Kidney (tissue), 14 donors: ENCODE data around the gene ZNF385C. TPM values are rescaled to one million over a fixed set of nuclear protein-coding genes. Genes with fewer than 3 reads are reported as not detected.
A peak's percentile ranks its signal among the peaks of the same experiment; 100 is the strongest.

ENCODE experiments used
- DNase-seq, 5 donors: peaks; one replicate each; pipeline ENCODE4 v3.0.0-alpha.2; 2013 to 2020
- FAIRE-seq: peaks from 2 replicates; lab custom pipeline; 2012; peaks lifted over from hg19 to GRCh38; lab: Jason Lieb, UNC
- H3K27ac ChIP-seq, 2 donors: one replicate each; pipeline ENCODE4 v1.7.0; 2013; ENCODE audit warnings: low read depth in 2 of 2, low read length in 2 of 2, inconsistent platforms in 1 of 2
- H3K27me3 ChIP-seq: one replicate; pipeline ENCODE4 v1.7.1; 2013; ENCODE audit warnings: low read length, inconsistent platforms; ENCODE audit not compliant: control insufficient read depth, insufficient read depth
- H3K36me3 ChIP-seq, 3 donors: one replicate each; pipeline versions ENCODE4 v1.7.0 to v1.7.1; 2013; ENCODE audit warnings: low read length in 3 of 3, control low read depth in 1 of 3, inconsistent platforms in 1 of 3; ENCODE audit not compliant: insufficient read depth in 3 of 3, control insufficient read depth in 2 of 3
- H3K4me1 ChIP-seq, 3 donors: one replicate each; pipeline versions ENCODE4 v1.7.0 to v1.7.1; 2013; ENCODE audit warnings: low read length in 3 of 3, inconsistent platforms in 1 of 3, low read depth in 1 of 3; ENCODE audit not compliant: control insufficient read depth in 2 of 3, insufficient read depth in 2 of 3
- H3K4me3 ChIP-seq, 3 donors: one replicate each; pipeline versions ENCODE4 v1.7.0 to v1.8.1; 2013; ENCODE audit warnings: low read length in 3 of 3, control low read depth in 1 of 3, inconsistent platforms in 1 of 3
- H3K9ac ChIP-seq, 3 donors: one replicate each; pipeline versions ENCODE4 v1.7.0 to v1.7.1; 2013; ENCODE audit warnings: low read length in 3 of 3, control low read depth in 1 of 3, inconsistent platforms in 1 of 3
- H3K9me3 ChIP-seq, 3 donors: one replicate each; pipeline versions ENCODE4 v1.7.0 to v1.7.1; 2013; ENCODE audit warnings: low read length in 3 of 3, control low read depth in 1 of 3, inconsistent platforms in 1 of 3; ENCODE audit not compliant: control insufficient read depth in 2 of 3, insufficient read depth in 1 of 3
- intact Hi-C: fragments of 100-400 bp; cut with DNase I; formaldehyde crosslinking; loops from one replicate; pipeline ENCODE4 v1.11.1; 2022
- polyA plus RNA-seq: library from polyadenylated mRNA; stranded (reverse); fragments of 350-450 nt; fragmentation: Illumina TruSeq; extraction: RNeasy Lipid Tissue Mini Kit (QIAGEN cat#74804); gene quantifications from one replicate; pipeline ENCODE4 v1.2.3, GENCODE V29; 2014; ENCODE audit warnings: low read depth, low replicate concordance; ENCODE audit not compliant: insufficient read depth
- total RNA-seq: library from RNA; stranded (reverse); fragmentation: NEBNext Ultra II Directional; extraction: Animal tissue kit (Norgen Biotek cat#: 25700); gene quantifications from one replicate; pipeline ENCODE4 v1.2.1, GENCODE V29; 2021
- TF ChIP-seq, protein P1 (sequence below): IDR thresholded peaks from 3 replicates; pipeline ENCODE4 v1.5.1; 2012; ENCODE audit warnings: mild to moderate bottlenecking, moderate library complexity, borderline replicate concordance; ENCODE audit not compliant: insufficient read depth; ENCODE audit errors: extremely low read depth
- donor health status: control.
- donor health status: control.
- donor health status: control.
- donor health status: control.
- donor health status: control.
- donor health status: DM: yes; HTN: yes; CAD: no.
- donor health status: Normal renal cell carcinoma (clear cell type).

The ZNF385C gene
- total and polyA plus RNA-seq, 2 donors from 2014 or later = 1.1 to 1.2 TPM

DNA sequence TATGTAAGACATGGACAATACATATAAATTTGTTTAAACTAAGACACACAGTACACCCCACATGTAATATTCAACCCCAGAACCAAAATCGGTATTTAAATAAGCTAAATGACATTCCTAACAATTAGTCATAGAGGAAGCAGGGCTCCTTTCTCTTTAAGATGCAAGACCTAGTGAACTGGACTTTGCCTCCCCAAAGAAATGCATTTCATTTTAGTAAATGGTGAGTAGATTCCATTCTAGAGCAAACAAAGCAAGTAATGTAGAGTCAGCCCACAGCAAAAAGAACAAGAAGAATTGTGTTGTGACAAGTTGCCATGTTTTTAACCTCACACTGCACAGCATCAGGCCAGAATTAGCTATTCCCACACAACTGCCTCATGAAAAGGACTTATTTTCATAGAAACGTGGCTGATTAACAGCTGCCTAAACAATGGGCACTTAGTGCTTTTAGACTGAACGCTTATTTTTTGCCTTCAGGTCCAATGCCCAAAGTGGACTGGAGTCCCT is 95.4 kb downstream of the ZNF385C start:
- TF ChIP-seq, protein P1, sequence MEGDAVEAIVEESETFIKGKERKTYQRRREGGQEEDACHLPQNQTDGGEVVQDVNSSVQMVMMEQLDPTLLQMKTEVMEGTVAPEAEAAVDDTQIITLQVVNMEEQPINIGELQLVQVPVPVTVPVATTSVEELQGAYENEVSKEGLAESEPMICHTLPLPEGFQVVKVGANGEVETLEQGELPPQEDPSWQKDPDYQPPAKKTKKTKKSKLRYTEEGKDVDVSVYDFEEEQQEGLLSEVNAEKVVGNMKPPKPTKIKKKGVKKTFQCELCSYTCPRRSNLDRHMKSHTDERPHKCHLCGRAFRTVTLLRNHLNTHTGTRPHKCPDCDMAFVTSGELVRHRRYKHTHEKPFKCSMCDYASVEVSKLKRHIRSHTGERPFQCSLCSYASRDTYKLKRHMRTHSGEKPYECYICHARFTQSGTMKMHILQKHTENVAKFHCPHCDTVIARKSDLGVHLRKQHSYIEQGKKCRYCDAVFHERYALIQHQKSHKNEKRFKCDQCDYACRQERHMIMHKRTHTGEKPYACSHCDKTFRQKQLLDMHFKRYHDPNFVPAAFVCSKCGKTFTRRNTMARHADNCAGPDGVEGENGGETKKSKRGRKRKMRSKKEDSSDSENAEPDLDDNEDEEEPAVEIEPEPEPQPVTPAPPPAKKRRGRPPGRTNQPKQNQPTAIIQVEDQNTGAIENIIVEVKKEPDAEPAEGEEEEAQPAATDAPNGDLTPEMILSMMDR = no peak
- Histone ChIP-seq H3K4me1 (peaks cover 0 to 25% (median 5%) of the 10 kb centered on the region in 3 donors), H3K36me3 (peaks cover 13 to 26% (median 14%) of the 10 kb centered on the region in 3 donors), H3K27me3 (no peaks in the 10 kb centered on the region), H3K9me3 (no peaks in the 10 kb centered on the region), H3K4me3 (peak overlapping the region in 2 of 3 donors; percentile 11 to 37), H3K9ac (no peak overlapping the region), H3K27ac (peak overlapping the region in 1 of 2 donors; percentile 60)
- no peak for FAIRE-seq
- DNase-seq = no peak
- intact Hi-C loops = no loop called here

DNA sequence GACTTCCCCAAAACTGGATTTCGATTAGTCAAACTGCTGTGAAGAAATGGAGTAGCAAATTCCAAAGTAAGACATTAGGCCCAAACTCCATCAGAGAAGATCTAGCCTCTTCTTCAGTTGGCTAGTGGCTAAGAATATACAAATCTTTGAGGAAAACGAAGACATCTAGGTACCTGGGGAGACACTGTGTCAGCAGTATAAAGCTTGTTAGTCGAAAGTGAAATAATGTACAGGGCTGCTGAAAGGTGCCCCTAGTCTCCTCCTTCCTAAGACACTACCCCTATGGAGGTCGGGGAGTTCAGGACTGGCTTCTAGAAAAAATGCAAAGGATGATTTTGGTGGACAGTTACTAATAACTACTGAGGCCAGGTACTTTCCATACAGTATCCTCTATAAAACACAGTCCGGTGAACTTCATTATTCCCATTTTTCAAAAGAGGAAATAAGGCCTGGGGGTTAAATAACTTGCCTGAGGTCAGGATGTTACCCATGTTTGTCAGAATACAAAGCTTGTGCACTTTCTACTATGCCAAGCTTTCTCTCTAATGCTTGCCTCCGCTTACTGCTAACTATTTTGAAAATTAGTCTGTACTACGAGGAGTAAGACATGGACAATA is 96.0 kb downstream of the ZNF385C start:
- no peaks in the 10 kb centered on the region for H3K9me3 ChIP-seq
- no peak for FAIRE-seq
- TF ChIP-seq, protein P1 = no peak
- H3K27ac ChIP-seq = peak overlapping the region in 1 of 2 donors; percentile 1
- H3K27me3 ChIP-seq = no peaks in the 10 kb centered on the region
- peak overlapping the region in 1 of 3 donors; percentile 11 for H3K4me3 ChIP-seq
- peaks cover 0 to 25% (median 5%) of the 10 kb centered on the region in 3 donors for H3K4me1 ChIP-seq
- peaks cover 13 to 31% (median 17%) of the 10 kb centered on the region in 3 donors for H3K36me3 ChIP-seq
- intact Hi-C loops = no loop called here
- H3K9ac ChIP-seq = no peak overlapping the region
- DNase-seq = no peak

DNA sequence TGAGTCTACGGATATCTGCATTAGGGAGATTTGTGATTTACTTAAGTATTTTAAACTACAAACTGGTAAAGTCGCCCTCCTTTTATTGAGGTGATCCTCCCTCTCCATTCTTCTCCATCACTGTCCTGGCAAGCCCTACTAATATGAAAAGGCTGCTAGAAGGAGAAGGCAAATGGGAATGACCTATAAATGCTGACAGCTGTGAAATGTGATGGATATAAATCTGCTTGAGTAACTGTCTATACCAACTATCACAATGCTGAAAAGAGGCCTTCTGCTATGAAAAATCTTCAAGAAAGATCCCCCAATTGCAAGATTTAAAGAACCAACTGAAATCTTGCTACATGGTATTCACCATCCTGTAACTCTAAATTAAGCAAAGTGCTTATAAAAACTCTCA is 96.5 kb downstream of the ZNF385C start:
- H3K36me3 ChIP-seq = peaks cover 13 to 37% (median 21%) of the 10 kb centered on the region in 3 donors
- H3K4me1 ChIP-seq = peaks cover 0 to 25% (median 5%) of the 10 kb centered on the region in 3 donors
- H3K9ac ChIP-seq = no peak overlapping the region
- no peak overlapping the region for H3K27ac ChIP-seq
- intact Hi-C loops = no loop called here
- no peaks in the 10 kb centered on the region for H3K9me3 ChIP-seq
- FAIRE-seq = no peak
- TF ChIP-seq, protein P1 = no peak
- no peak for DNase-seq
- no peak overlapping the region for H3K4me3 ChIP-seq
- H3K27me3 ChIP-seq = no peaks in the 10 kb centered on the region
